ENCODE measurements around the gene ZRSR2.
"Not testable (repeated sequence)": the region's sequence is repeated elsewhere in the genome, so short reads cannot be mapped to it uniquely, and the experiment has no call there.

ZRSR2 gene

DNA sequence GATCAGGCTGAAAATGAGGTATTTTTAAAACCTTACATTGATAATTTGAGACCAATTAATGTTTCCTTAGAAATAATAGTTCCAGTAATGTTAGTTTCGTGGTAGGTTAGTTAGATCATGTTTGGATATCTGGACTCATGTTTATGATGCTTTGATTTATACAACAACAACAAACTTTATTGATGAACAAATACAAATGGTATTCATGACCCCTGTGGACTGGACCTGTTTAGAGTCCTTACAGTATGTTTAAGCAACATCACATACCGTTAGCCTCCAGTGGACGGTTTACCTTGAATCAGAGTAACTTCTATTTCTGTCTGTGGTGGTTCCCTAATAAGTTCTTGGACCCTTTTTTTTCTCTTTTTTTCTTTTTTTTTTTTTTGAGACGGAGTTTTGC, 18.0 kb downstream of the ZRSR2 start:
- no peak for DNase-seq

DNA sequence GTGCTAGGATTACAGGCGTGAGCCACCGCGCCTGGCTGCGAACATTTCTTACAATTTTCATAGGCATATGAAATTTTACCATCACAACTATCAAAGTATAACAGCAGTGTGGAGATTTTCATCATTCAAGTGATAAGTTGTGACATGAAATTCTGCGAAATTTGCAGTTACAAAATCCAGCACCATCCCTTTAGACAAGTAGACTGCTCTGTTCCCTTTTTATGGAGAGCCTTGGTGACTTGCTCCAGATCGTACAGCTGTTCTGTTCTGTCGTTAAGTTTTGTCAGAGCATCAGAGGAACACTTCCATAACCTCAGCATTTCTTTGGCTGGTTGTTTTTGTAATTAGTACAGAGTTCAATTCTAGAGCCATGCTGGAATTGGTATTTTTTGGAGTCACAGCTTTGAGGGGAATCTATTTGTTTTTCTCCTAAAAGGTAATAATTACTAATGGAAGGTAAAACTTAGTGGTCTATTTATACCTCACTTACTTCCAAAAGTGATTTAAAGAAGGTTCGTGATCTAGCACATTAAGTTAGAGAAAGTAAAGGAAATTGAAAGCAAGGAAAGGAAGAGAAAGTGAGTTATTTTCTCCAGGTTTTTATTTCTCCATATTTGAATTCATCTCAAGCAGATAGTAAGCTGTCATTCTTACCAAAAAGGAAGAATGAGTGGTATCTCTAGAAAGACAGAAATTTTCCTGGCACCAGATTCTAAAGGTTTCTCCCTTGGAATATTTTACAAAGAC, 22.1 kb downstream of the ZRSR2 start:
- no peak for DNase-seq

DNA sequence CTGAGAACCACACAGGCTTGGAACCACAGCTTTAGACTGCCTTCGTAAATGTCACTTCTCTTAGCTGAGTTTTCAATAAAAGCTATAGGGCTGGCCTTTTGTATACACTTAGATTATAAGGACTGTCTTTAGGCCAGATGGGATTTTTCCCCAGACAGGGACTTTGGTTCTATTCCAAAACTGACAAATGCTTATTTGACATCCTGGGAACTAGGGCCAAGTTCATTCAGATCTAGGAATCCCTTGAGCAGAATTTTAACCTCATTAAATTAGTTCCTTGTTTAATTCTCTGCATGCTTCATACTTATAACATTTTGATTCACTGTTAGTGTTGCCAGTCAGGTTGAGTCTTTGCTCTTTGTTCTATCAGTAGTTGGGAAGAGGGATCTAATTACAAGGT, 23.1 kb downstream of the ZRSR2 start:
- no peak for DNase-seq

DNA sequence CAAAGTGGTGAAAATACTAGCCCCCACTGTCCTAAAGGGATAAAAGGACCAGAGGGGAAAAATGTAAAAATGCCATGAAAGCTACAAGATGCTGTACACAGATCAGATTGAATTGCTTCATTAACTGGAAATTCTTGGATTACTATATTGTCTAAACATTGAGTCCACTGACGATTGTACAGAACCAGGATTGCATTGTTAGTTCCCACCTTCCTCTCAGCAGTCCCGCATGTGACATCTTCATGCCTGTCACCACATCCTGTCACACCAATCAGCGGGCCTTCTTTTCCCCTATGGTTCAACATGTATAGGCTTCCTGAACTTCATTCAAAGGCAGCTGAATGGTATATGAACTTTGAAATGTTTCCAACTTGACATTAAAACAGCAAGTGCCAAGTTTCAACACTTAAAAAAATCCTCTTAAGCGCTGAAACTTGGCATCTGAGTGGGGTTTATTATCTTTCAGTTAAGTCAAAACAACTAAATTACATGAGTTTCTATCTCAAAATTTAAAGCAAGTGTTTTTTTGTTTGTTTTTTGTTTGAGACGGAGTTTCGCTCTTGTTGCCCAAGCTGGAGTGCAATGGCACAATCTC, 24.6 kb downstream of the ZRSR2 start:
- no peak for DNase-seq

DNA sequence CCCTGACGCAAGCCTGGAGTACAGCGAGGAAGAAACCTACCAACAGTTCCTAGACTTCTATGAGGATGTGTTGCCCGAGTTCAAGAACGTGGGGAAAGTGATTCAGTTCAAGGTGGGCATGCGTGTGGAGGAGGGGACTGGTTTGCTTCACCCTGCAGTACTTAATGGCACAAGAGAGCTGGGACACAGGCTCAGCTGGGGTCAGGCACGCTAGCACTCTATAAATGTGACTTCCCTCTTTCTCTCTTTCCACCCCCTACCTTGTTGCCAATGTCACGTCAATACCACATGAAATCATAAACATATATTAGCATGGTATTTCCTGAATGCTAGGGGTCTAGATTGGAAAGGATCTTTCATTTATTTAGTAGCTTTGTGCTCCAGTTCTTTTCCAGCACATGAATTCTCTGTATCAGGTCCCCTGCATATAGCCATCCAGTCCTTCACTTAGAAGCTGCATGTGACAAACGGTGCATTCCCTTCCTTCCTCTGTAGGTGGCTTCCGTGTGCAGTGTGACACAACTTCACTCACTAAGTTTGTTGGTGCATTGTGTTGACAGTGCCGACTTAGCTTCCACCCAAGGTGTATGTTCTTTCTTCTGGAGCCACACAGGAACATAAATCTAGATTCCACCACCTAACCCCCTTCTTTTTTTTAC, 25.6 kb downstream of the ZRSR2 start:
- no peak for DNase-seq

DNA sequence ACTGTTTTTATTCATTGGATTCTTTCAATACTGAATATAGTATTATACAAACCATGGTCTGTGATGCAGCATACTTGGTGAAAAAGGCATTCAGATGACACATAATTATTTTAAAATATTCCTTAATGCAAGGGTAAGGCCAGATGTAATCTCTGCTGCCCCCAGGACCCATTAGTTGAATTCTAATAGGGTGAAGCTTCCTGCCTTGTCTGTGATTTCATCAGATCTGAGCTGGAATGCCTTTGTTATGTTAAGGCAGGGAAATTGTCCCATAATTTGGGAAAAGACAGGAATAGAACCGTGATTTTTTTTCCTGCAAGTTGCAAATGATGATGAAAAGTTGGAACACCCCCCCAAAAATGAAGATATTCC, 26.1 kb downstream of the ZRSR2 start:
- no peak for DNase-seq

DNA sequence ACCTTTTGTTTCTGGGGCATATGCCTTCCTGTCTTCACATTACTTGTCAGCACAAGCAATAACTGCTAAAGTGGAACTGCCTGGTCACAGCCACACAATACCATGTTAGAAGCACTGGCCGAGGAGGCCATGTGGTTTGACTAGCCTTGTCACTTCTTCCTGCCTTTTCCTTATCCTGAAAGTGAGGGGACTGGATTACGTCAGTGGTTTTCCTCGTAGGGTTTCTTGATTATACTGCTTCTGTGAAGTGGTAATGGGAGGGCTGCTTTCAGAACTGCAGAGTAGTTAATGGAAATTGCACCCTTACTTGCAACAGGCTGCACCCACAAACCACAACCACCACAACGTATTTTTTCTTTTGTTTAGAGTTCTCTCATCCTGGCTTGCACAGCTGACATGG, 26.6 kb downstream of the ZRSR2 start:
- no peak for DNase-seq

DNA sequence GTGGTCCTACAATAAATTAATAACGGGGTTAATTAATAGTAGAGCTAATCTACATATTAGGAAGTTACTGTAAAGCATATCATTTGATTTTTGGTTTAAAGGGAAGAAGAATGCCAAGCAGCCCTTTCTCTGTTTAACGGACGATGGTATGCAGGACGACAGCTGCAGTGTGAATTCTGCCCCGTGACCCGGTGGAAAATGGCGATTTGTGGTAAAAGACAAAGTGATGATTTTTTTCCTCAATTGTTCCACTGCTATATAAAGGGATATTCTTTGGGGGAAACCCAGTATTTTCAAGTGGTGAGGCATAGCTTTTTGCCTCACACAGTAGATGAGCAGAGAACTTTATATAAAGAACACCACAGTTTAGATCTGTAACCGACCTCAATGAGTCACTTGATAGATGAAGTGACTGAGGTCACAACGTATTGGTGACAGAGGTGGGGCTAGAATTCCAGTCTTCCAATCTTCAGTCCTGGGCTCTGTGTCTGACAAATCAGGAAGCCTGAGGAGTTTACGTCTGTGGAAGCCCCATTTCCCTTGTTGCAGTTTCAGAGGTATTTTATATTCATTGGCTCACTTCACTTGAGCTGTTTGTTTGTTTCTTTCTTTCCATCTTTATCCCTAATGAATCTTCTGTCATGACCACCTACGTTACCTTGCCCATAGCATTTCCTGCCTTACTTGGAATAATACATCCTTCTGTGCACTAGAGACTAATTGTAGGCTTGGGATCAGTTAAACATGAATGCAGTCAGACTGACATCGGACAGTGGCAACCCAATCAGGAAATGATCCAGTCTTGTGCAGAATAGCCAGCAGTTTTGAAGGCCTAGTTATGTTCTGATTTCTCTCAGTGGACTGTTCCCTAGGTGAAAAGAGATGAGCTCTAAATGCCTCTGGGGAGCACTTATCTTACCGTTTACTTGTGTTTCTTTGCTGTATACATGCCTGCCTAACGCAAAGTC, 30.1 kb downstream of the ZRSR2 start:
- DNase-seq, result no peak

DNA sequence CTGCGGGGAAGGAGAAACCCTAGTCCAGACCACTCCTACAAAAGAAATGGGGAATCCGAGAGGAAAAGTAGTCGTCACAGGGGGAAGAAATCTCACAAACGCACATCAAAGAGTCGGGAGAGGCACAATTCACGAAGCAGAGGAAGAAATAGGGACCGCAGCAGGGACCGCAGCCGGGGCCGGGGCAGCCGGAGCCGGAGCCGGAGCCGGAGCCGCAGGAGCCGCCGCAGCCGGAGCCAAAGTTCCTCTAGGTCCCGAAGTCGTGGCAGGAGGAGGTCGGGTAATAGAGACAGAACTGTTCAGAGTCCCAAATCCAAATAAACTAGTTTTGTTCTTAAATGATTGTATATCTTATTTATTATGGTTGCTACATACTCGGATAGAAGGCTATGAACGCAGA, 32.6 kb downstream of the ZRSR2 start:
- no peak for DNase-seq

DNA sequence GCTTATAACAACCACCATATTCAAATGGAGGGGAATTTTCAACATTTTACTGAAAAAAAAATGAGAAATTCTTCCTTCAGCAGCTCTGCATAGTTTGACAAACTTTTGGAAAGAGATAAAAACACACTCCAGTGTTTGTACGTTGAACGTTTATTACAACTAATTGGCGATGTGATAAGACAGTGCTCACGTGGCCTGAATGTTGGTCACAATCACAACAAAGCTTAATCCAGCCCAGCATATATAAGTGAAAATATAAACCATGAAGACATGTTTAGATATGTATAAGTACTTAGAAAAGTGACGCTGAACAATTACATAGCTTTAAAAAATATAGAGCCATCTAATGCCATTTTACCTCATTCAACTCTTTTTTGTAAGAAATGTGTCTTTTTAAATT, 35.7 kb downstream of the ZRSR2 start:
- DNase-seq, result no peak

DNA sequence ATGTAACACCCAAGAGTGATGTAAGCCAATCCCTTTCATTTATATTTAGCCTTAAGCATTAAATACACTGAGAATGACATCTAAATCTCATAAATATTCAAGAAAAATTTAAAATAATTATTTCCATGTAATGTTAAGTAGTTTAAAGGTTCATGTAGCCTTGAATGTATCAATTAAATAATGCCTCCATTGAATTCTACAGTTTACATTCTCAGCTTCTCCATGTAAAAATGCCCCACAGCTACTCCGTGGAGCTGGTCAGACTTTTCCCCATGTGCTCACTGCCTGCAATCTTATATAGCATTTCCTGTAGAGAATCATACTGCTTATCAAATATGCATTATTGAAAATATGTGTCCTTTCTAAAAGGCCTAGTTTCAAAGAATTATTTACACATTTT, 38.9 kb downstream of the ZRSR2 start:
- no peak for DNase-seq

DNA sequence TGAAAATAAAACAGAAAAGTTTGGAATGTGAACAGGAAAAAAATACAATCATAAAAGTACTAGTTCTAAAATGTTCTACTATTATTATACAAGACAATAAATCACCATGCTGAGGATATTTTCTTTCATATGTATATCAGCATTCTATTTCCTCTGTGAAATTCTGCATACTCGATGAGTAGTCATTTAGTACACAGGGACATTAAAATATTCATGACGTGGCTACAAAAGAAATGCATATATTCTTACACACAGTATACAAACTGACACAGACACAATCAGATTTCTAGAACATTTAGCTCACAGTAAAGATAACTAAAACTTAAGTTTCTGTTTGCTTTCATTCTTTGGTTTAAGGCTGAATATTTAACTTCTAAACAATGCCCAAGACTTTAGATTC, 41.1 kb downstream of the ZRSR2 start:
- not testable (repeated sequence) for DNase-seq

DNA sequence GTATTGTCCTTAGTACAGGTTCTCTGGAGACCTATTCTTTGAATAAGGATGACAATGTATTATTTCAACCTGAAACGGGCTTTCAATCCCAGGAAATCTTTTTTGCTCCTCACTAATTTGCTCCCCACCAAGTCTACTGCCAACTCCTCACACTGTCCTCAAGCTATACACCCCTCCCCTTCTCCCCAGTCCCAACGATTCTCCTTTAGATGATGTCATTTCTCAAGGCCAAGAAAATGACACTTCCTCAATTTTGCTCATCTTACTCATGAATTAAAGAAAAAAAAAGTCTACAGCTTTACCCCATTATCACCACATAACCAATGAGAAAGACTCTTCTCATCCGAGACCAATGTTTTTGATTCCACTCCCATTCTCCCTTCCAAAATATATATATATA, 43.8 kb downstream of the ZRSR2 start:
- DNase-seq, result no peak

DNA sequence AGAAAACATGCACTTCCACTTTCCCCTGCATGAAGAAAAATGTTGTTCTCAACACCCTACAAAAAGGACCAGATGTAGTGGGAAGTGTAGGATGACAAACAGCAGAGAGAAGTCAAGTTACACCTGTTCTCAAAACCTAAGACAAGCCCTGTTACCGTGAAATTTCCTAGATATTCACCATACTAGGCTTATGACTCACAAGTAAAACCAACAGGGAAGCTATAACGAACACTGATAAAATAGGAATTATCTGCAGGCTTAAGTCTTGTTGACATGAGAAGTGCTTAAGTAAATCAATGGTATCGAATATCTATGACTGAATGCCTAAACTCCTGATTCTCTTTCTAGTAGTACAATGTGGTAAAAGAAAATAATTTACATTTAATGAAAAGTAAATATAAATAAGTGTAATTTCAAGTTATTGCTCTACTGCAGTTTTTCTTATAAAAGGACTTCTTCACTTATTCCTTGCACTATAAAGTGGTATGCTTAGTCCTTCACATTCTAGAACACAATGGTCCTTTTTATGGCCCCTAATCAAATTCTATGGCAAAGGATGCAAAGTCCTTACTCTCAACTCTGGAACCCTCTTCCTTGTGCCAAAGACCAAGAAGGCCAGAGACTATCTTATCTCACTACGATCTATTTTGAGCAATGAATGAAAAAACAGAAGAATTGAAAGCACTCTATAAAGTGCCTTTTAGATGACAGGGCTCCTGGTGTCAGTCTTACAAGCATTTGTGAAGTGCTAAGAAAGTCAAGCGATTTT, 44.7 kb downstream of the ZRSR2 start:
- no peak for DNase-seq

DNA sequence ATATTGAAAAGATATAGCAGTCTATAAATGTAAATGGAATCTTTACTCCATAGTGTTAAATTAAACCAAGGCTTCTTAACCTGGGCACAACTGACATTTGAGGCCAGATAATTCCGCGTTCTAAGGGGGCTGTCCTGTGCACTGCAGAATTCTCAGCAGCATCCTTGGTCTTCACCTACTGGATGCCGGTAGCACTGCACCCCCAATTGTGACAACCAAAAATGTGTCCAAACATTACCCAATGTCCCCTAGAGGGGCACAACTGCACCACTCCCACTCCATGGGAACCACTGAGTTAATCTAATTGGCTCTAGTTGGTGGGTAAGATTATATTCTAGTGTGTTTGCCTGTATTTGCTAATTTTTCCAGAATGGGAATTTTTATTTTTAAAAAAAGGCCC, 47.7 kb downstream of the ZRSR2 start:
- no peak for DNase-seq

DNA sequence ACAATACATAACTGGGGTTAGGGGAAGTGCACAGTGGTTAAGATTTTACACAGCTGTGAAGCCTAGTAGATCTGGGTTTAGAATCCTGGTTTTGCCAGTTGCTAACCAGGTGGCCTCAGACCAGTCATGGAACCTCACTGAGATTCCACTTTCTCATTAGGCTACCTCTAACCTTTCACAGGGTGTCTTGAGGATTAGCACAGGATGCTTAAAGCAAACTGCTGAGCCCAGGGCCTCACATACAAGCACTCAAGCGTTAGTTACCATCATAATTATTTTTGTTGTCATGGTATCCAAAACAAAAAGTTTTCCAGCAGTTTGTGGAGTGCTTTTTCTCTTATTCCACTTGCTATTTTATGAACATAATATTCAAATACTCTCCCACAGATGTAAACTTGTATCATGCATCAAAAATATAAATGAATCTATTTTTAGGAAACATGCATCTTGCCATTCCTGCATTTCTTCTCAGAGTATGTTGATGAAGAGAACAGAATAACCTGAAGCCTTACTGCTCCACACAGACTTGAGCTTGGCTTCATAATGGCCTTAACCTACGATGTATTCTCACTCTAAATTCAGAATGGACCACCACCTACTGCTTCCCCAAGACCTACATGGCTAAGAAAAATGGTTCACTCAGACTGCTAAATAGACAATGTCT, 51.7 kb downstream of the ZRSR2 start:
- DNase-seq, result no peak

DNA sequence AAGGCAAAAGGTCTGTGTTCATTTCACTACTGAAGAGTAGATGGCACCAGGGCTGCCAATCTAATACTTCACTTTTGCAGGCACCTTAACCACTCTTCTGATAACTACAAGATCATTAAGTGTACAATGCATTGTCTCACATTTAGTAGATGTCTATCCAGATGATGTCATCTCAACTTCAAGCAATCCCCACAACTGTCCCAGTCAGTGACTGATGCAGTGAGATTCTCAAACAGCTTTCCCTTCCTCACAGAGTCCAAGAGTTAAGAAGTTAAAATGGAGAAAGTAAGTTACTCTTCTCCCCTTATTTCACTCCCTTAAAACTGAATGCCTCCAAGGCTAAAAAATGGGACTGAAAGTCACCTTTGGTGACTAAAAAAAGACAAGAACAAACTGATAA, 53.7 kb downstream of the ZRSR2 start:
- no peak for DNase-seq

DNA sequence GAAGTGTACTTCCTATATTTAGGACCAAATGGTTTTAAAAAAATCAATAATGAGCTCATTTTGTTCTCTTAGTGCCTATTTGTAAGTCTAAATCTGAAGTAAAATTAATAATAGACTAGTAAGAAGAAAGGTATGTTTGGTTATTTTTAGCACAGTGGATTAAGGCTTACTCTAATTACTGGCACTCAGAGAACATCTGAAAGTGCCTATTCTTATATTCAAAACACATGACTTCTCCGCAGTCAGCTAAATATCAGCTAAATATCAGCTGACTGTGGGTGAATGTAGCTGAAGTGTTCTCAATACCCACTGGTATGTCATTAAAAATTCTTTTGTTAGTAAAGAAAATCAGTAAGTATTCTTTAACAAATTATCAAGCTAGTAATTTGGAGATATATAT, 58.3 kb downstream of the ZRSR2 start:
- no peak for DNase-seq

DNA sequence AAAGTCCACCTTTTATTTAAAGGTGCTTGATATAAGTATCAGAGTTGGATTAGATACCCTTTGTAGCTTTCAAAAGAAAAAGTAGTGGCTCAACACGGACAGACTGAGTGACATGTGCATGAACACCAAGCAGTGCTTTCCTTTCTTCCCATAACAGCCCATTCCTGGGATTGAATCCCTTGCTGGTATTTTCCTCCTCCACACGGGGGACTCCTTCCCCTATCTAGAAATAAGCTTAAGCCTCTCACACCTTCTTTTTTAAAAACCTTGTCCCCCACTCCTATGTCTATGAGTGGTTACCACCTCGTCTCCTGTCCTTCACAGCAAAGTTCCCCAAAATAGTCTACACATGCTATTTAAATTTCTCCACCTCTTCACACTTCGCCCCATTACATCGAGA, 59.3 kb downstream of the ZRSR2 start:
- DNase-seq, result no peak

DNA sequence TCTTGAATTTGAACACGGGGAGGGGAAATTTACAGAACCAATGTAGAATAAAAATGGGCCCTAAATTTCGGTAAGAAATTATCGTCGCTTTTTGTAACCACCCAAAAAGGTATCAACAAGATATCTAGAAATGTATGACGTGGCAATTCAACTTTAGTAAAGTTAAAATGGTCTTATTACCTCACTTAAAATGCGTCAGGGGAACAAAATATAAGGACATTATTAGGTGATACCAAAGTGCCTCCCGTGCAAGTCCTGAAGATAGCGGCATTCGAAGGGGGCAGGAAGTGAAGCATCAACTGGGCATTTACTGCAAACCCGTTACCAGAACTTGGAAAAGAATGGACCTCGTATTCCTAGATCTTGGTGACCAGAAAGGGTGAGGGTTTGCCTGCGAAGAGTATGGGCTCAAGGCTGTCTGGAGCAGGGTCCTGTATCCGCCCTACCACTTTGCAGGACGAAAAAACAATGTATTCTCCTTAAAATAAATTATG, 63.3 kb downstream of the ZRSR2 start:
- no peak for DNase-seq

DNA sequence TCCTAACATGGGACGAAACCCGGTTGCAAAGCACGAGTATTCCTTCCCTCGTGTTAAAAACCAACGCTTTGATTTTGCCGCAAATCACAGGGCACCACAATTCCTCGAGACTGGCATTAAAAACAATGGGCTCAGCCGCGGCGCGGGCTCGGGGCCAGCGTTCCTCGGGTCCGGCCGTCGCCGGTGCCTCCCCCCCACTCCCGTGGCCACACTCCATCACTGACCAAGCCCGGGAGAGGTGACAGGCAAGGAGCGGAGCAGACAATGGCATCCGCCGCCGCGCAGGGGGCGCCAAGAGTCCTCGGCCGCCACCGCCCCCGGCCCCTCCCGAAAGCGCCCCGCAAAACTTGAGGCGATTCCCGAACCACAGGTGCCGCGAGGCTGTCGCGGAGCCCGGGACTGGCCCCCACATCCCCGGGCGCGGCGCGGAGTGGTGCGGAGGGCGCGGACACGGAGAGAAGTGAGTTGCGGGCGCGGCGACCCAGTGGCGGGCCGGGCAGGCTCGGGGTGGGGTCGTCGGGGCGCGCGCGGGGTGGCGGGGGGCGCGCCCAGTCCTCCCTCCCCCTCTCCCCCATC, 63.9 kb downstream of the ZRSR2 start:
- peak; percentile 14 for DNase-seq

Measured in activated T-cell treated with anti-CD3 and anti-CD28 coated beads for 4 hours (primary cell).